ENCODE data around the gene BICC1. TPM values are rescaled to one million over a fixed set of nuclear protein-coding genes. Genes with fewer than 3 reads are reported as not detected.

The BICC1 gene
- total and polyA plus RNA-seq, 2 donors (not counting 1 experiment from before 2014, with no cell fraction given) = 22.6 to 64.7 TPM

DNA sequence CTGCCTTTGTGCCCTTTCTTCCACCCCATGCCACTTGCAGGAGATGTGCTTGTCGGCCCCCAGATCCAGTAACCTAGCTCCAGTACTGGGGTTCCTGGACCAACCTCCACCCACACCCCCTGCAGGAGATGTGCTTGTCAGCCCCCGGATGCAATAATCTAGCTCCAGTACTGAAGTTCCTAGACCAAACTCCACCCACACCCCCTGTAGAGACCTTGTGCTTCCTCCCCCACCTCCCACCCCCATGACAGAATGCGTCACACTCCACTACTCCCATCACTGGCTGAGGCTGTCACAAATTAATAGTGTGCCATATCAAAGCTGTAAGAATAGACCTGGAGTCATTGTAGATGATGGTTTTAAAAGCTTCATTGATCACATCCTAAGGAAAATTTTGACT is 185.0 kb downstream of the BICC1 start:
- no peaks in the 10 kb centered on the region for H3K79me2 ChIP-seq (ENCODE audit: control insufficient read depth, insufficient read depth, low read length)
- peaks cover 4% of the 10 kb centered on the region for H3K4me1 ChIP-seq (ENCODE audit: control insufficient read depth, extremely low read depth, insufficient read depth, low read length)
- no peak overlapping the region for H3K27ac ChIP-seq (ENCODE audit: insufficient read depth, low read length)
- no peak overlapping the region for H3K4me2 ChIP-seq (ENCODE audit: extremely low read depth, insufficient read depth, low read length)
- no peaks in the 10 kb centered on the region for H3K36me3 ChIP-seq (ENCODE audit: control insufficient read depth, insufficient read depth, low read length)
- no peak overlapping the region for H3K4me3 ChIP-seq (replicated peaks in 1 of 4; ENCODE audit: control extremely low read depth in 1 of 4, insufficient read depth in 1 of 4, low read depth in 3 of 4, low read length in 4 of 4)
- TF ChIP-seq EZH2 (IDR thresholded peaks at IDR 0.05; ENCODE audit: low read length, missing control alignments) (no peak), CTCF (conservative IDR thresholded peaks at IDR 0.05 in 1 of 2, IDR thresholded peaks at IDR 0.05 in 1 of 2; ENCODE audit: low read depth in 1 of 2, low read length in 2 of 2) (no peak)
- H4K20me1 ChIP-seq (ENCODE audit: control insufficient read depth, extremely low read depth, insufficient read depth, low read length) = no peaks in the 10 kb centered on the region
- no peak overlapping the region for H2AFZ ChIP-seq (ENCODE audit: low read length)
- no peaks in the 10 kb centered on the region for H3K27me3 ChIP-seq (ENCODE audit: control insufficient read depth, insufficient read depth, low read length)
- DNase-seq (ENCODE audit: low read depth in 2 of 2) = no peak
- H3K9ac ChIP-seq (ENCODE audit: insufficient read depth, low read length) = no peak overlapping the region
- H3K9me3 ChIP-seq (ENCODE audit: control insufficient read depth, insufficient read depth, low read depth, low read length) = no peaks in the 10 kb centered on the region

DNA sequence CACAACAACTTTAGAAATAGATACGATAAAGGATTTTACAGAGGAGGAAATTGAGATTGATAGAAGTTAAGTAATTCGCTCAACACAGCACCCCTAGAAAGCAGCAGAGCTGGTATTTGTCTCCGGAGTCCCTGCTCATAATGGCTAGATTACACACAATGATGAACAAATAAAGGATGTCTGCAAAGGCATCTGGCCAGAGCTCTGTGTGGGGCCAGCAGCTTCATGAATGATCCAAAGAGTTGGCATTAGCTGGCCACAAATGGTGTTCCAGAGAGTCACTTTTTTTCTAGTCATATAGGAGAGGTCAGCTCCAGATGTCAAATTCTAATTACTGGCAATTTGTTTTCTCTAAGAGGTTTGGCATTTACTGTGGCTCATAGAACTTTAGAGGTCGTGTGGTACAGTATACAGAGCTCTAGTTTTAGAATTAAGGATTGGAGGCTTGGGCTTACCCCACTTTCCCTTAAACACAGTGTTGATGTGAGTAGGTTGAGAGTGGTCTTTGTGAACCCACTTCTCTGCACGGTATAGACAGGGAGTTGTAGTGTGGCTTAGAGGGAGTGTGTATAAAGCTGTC is 186.2 kb downstream of the BICC1 start:
- Histone ChIP-seq H3K4me1 (ENCODE audit: control insufficient read depth, extremely low read depth, insufficient read depth, low read length) (peaks cover 4% of the 10 kb centered on the region), H3K27me3 (ENCODE audit: control insufficient read depth, insufficient read depth, low read length) (no peaks in the 10 kb centered on the region), H3K27ac (ENCODE audit: insufficient read depth, low read length) (no peak overlapping the region), H3K36me3 (ENCODE audit: control insufficient read depth, insufficient read depth, low read length) (no peaks in the 10 kb centered on the region), H3K4me3 (replicated peaks in 1 of 4; ENCODE audit: control extremely low read depth in 1 of 4, insufficient read depth in 1 of 4, low read depth in 3 of 4, low read length in 4 of 4) (no peak overlapping the region), H3K9ac (ENCODE audit: insufficient read depth, low read length) (no peak overlapping the region), H4K20me1 (ENCODE audit: control insufficient read depth, extremely low read depth, insufficient read depth, low read length) (no peaks in the 10 kb centered on the region), H3K79me2 (ENCODE audit: control insufficient read depth, insufficient read depth, low read length) (no peaks in the 10 kb centered on the region), H2AFZ (ENCODE audit: low read length) (no peak overlapping the region), H3K9me3 (ENCODE audit: control insufficient read depth, insufficient read depth, low read depth, low read length) (no peaks in the 10 kb centered on the region), H3K4me2 (ENCODE audit: extremely low read depth, insufficient read depth, low read length) (no peak overlapping the region)
- TF ChIP-seq EZH2 (IDR thresholded peaks at IDR 0.05; ENCODE audit: low read length, missing control alignments) = no peak
- no peak for TF ChIP-seq CTCF (conservative IDR thresholded peaks at IDR 0.05 in 1 of 2, IDR thresholded peaks at IDR 0.05 in 1 of 2; ENCODE audit: low read depth in 1 of 2, low read length in 2 of 2)
- DNase-seq (ENCODE audit: low read depth in 2 of 2) = peak in 1 of 2 donors; percentile 49

DNA sequence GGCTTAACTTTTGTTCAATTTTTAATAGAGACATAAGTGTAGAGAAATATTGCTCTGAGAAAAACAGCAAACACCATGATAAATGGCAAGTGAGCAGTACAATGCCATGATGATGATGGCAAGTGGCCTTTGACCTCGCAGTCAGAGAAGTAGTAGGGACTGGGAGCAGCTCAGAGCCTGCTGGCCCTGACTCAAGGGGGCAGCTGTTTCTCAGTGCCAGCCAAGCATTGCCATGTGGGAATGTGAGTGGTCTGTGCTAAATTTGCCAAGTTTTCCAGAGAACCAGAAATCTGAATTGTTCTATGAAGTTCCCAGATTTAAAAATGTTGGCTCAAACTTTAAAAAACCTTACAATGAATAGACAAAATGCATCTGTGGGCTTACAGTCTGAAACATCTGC is 187.9 kb downstream of the BICC1 start:
- H3K4me2 ChIP-seq (ENCODE audit: extremely low read depth, insufficient read depth, low read length) = no peak overlapping the region
- H3K36me3 ChIP-seq (ENCODE audit: control insufficient read depth, insufficient read depth, low read length) = no peaks in the 10 kb centered on the region
- TF ChIP-seq EZH2 (IDR thresholded peaks at IDR 0.05; ENCODE audit: low read length, missing control alignments) (no peak), CTCF (conservative IDR thresholded peaks at IDR 0.05 in 1 of 2, IDR thresholded peaks at IDR 0.05 in 1 of 2; ENCODE audit: low read depth in 1 of 2, low read length in 2 of 2) (no peak)
- H3K79me2 ChIP-seq (ENCODE audit: control insufficient read depth, insufficient read depth, low read length) = no peaks in the 10 kb centered on the region
- H3K4me3 ChIP-seq (replicated peaks in 1 of 4; ENCODE audit: control extremely low read depth in 1 of 4, insufficient read depth in 1 of 4, low read depth in 3 of 4, low read length in 4 of 4) = no peak overlapping the region
- H4K20me1 ChIP-seq (ENCODE audit: control insufficient read depth, extremely low read depth, insufficient read depth, low read length) = no peaks in the 10 kb centered on the region
- DNase-seq (ENCODE audit: low read depth in 2 of 2) = no peak
- H3K9ac ChIP-seq (ENCODE audit: insufficient read depth, low read length) = no peak overlapping the region
- H3K27me3 ChIP-seq (ENCODE audit: control insufficient read depth, insufficient read depth, low read length) = no peaks in the 10 kb centered on the region
- no peak overlapping the region for H2AFZ ChIP-seq (ENCODE audit: low read length)
- peaks cover 4% of the 10 kb centered on the region for H3K4me1 ChIP-seq (ENCODE audit: control insufficient read depth, extremely low read depth, insufficient read depth, low read length)
- H3K9me3 ChIP-seq (ENCODE audit: control insufficient read depth, insufficient read depth, low read depth, low read length) = no peaks in the 10 kb centered on the region
- peak overlapping the region; percentile 40 for H3K27ac ChIP-seq (ENCODE audit: insufficient read depth, low read length)
